GM21737 (cell line): Measurements from ENCODE around the gene POU3F1.

Source experiments
- ATAC-seq: cut with Tn5 transposase; IDR thresholded peaks from one replicate; pipeline ENCODE4 v1.9.1; 2021; ENCODE audit warnings: mild to moderate bottlenecking, moderate library complexity; ENCODE audit not compliant: unreplicated experiment

Gene POU3F1

DNA sequence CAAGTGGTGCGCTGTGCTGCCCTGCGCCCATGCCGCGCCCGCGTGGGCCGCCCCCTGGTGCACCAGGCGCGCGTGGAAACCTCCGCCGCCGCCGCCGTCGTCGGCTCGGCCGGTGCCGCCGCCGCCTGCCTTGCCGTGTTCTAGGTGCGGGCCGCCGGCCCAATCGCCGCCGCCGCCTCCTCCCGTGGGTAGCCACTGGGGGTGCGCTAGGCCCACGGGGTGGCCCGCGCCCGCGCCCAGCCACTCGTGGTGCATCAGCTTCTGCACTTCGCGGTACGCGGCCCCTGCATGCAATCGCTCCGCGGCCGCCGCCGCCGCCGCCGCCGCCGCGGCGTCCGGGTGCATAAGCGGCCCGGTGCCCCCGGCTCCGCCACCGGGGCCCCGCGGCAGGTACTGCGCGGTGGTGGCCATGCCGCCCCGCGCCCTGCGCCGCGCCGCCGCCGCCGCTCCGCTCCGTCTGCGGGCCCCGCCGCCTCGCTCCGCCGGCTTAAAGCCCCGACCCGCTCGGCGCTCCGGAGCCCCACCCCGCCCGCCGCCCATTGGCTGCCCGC lies at the start of gene POU3F1:
TSS of gene POU3F1 (minus strand) at position 461 of the 551 bp plus-strand sequence. CDS start at position 411, 50 bp downstream.
- no peak for ATAC-seq

DNA sequence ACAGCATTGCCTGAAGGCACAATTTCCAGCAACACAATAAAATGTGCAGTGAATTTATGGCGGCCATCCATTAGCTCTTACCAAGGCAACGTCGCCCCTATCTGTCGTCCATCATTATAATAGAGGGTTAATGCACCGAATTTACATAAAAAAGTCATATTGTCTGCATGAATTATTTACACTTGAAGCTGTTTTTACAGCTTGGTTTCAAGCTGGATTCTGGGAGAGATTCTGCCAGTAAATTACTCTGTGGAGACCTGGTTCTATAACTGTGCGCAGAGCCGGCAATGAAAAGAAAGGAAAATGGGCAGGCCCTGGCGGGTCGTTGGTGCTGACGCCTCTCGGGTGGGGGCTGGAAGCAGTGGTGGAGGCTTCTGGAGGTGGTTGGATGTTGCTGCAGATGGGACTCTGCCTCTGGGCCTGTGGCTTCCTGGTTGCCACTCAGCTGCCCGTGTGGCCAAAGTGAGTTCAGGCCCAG lies 48.9 kb upstream of the POU3F1 start:
- no peak for ATAC-seq

- ATAC-seq: no peak
These were observed 48.2 kb upstream of the POU3F1 start for GRCh38 chr1:38094711-38095290.

GRCh38 chr1:38093569-38094520 lies 47.3 kb upstream of the POU3F1 start:
- ATAC-seq: no peak

GRCh38 chr1:38092256-38092655 lies 45.7 kb upstream of the POU3F1 start:
- no peak for ATAC-seq

GRCh38 chr1:38090796-38091195 lies 44.2 kb upstream of the POU3F1 start:
- ATAC-seq: no peak

- no peak for ATAC-seq
These were observed 43.2 kb upstream of the POU3F1 start for GRCh38 chr1:38089712-38090360.

- no peak for ATAC-seq
These were observed 42.2 kb upstream of the POU3F1 start for GRCh38 chr1:38088791-38089190.

- no peak for ATAC-seq
These were observed 41.8 kb upstream of the POU3F1 start for GRCh38 chr1:38088366-38088765.

GRCh38 chr1:38087676-38088075 lies 41.1 kb upstream of the POU3F1 start:
- ATAC-seq: no peak

- ATAC-seq: no peak
These were observed 39.2 kb upstream of the POU3F1 start for GRCh38 chr1:38085666-38086330.

DNA sequence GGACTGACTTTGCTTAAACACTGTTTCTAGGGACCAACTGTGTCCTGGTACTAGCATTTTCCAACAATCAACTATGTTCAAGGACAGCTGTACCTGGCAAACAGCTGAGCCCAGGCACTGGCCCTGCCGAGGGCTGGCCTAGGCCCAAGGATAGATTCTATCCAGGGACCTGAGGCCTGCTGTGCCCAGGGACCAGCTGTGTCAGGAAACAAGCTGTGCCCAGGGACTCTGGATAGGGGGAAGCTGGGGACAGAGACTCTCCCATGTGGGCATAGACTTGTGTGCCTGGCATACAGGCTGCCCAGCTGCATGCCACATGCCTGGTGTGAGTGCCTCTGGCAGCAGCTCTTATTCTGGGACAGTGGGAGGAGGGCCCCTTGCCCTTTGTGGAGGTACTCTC lies 38.1 kb upstream of the POU3F1 start:
- no peak for ATAC-seq

- no peak for ATAC-seq
These were observed 37.5 kb upstream of the POU3F1 start for GRCh38 chr1:38084113-38084512.

DNA sequence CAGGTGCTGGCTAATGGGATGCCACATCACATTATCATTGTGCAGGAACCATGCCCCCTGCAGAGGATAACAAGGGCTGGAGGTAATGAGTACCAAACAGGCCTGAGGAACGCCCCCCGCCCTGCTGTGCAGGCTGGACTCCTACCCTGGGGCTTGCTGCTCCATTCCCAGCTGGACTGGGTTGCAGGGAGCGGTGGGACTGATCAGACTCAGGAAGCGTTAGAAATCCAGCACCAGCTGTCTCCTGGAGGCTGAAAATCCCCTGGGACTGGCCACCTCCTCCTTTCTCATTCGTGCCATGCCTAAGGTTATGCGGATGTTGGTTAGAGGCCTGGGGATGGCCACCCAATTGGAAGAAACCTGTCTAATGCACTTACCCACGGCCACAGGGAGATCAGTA lies 36.9 kb upstream of the POU3F1 start:
- ATAC-seq: no peak

DNA sequence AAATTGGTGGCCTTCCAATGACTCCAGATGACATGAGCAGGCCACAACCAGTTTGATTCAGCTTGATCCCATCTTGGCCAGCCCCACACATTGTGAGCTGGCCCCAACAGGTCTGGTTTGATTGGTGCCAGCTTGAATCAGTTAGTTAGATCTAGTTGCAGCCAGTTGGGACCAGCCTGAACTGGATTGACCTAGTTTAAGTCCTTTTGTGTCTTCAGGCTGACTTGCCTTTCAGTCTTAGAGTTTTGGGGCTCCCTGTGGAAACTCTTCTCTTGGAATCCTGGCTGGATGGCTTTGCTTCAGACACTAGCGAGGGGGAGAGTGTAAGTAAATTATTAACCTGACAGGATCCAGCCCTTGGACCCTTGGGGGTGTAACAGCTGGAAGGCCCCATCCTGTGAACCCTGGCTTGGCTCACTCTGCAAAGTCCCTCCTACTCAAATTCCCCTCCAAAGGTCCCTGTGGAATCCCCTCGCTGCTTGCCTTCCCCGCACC lies 36.2 kb upstream of the POU3F1 start:
- no peak for ATAC-seq

GRCh38 chr1:38079019-38079418 lies 32.4 kb upstream of the POU3F1 start:
- ATAC-seq: no peak

DNA sequence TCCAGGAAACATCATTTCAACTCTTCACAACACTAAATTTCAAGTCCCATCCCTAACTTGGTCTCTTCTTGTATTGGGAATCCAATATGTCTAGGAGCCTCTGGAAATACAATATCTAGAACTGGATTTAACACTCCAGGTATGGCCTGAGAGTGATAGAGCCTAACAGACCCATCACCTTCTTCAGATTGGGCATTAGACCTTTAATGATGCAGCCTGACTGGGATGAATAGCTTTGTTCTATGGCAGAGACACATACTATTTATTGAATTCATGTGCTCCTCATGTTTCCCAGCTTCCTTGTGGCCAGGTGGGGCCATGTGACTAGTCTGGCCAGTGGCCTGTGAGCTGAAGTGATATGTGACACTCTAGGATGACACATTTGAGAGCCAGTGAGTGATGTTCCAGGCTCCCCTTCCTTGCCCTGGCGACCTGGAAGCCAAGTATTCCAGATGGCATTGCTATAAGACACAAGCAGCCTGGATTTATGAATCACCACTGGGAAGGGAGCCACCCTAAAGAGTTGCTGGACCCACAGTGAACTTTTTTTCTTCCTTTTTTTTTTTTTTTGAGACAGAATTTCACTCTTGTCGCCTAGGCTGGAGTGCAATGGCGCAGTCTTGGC lies 31.0 kb upstream of the POU3F1 start:
- no peak for ATAC-seq

GRCh38 chr1:38076455-38076854 lies 29.9 kb upstream of the POU3F1 start:
- no peak for ATAC-seq

DNA sequence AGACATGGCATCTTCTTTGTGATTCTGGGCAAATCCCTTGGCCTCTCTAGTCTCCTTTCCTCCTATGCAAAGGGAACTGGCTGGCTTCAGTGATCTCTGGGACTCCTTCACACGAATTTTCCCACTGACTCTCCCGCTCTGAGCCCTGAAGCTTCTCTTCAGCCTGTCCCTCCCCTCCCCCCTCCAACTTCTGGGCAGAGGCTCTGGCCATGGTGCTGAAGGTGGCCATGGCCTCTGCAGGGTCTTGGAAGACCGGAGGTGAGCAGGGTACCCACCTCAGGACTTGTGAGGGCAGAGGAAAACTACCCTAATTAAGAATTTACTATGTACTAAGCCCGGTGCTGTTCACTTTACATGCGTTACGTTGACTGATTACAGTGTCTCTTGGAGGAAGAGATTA lies 29.4 kb upstream of the POU3F1 start:
- ATAC-seq: no peak

- ATAC-seq: no peak
These were observed 28.6 kb upstream of the POU3F1 start for GRCh38 chr1:38075191-38075590.
